GM13976 (cell line): ENCODE data around the gene C7orf57.

Experiments
- DNase-seq: peaks from one replicate; pipeline ENCODE4 v3.0.0; 2012; ENCODE audit warnings: low spot score
- in situ Hi-C: fragments of 300-500 bp; cut with MboI; formaldehyde crosslinking; loops from one replicate; pipeline ENCODE4 v1.12.0; 2022; ENCODE audit warnings: low sequenced_read_pairs, mixed read lengths, inconsistent platforms; ENCODE audit not compliant: unreplicated experiment
- TF ChIP-seq, protein P1 (sequence below): IDR thresholded peaks from 2 replicates; pipeline ENCODE4 v1.5.1; 2012; ENCODE audit warnings: borderline replicate concordance, mild to moderate bottlenecking; ENCODE audit not compliant: insufficient read depth; ENCODE audit errors: extremely low read depth, missing control alignments, control extremely low read depth

C7orf57 gene

GRCh38 chr7:48053736-48054135 is 18.4 kb downstream of the C7orf57 start:
- in situ Hi-C loops: no loop called here
- TF ChIP-seq, protein P1, sequence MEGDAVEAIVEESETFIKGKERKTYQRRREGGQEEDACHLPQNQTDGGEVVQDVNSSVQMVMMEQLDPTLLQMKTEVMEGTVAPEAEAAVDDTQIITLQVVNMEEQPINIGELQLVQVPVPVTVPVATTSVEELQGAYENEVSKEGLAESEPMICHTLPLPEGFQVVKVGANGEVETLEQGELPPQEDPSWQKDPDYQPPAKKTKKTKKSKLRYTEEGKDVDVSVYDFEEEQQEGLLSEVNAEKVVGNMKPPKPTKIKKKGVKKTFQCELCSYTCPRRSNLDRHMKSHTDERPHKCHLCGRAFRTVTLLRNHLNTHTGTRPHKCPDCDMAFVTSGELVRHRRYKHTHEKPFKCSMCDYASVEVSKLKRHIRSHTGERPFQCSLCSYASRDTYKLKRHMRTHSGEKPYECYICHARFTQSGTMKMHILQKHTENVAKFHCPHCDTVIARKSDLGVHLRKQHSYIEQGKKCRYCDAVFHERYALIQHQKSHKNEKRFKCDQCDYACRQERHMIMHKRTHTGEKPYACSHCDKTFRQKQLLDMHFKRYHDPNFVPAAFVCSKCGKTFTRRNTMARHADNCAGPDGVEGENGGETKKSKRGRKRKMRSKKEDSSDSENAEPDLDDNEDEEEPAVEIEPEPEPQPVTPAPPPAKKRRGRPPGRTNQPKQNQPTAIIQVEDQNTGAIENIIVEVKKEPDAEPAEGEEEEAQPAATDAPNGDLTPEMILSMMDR: no peak
- no peak for DNase-seq

DNA sequence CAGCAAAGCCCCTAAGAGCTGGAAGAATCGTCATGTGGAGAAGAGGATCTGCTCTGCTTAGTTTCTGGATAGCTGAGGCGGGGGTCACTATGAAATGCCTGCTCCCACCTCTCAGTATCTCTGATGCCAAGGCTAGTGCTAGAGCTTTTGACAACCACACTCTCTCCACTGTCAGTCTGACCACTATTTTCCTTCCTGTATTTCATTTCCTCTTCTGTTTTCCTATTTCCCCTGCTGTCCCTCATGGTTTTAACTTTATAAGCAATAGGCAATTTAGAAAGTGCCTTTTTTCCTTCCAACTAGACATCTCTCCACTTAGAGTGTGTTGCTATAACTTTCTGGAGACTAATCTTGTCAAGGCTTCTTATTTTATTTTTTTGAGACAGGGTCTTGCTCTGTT is 23.6 kb downstream of the C7orf57 start:
- TF ChIP-seq, protein P1: no peak
- no peak for DNase-seq
- in situ Hi-C loops: no loop called here

GRCh38 chr7:48059706-48060105 is 24.4 kb downstream of the C7orf57 start:
- TF ChIP-seq, protein P1: no peak
- no peak for DNase-seq
- in situ Hi-C loops: no loop called here

DNA sequence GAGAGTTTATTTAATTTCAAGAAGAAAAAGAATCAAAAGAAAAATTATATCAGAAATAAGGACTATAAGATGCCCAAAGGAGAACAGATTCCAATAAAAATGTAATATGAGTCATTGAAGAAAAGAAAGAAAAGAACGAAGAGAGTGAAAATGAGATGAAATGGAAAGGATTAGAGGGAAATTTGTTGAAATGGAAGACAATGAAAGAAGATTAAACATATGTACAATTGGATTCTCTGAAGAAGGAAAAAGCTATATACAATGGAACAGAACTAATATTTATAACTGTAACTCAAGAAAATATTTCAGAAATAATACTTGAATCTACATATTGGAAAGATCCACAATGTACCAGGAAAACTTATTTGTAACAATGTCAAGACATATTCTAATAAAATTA is 28.6 kb downstream of the C7orf57 start:
- in situ Hi-C loops: no loop called here
- no peak for DNase-seq
- TF ChIP-seq, protein P1: no peak

- TF ChIP-seq, protein P1: no peak
- no peak for DNase-seq
- in situ Hi-C loops: no loop called here
Observed at GRCh38 chr7:48067475-48067874, 32.1 kb downstream of the C7orf57 start.

DNA sequence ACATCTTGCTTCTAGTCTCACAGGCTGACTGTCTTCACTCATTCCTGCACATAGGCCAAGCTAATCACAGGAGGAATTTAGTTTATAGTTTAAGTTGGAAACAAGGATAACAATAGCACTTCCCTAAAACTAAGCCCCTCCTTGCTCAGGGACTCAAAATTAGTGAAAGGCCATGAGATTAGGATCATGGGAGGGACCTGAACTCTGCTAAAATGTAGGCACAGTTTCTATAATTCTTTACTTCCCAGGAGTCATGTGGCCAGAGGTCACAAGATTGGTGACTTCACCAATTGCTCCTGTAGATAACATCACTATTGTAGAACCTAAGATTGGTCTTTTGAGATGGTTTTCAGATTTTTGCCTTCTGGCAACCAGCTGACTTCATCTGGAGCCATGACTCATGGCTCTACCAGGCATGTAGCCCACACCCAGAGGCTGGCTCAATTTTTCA is 38.9 kb downstream of the C7orf57 start:
- in situ Hi-C loops: no loop called here
- DNase-seq: no peak
- TF ChIP-seq, protein P1: no peak

DNA sequence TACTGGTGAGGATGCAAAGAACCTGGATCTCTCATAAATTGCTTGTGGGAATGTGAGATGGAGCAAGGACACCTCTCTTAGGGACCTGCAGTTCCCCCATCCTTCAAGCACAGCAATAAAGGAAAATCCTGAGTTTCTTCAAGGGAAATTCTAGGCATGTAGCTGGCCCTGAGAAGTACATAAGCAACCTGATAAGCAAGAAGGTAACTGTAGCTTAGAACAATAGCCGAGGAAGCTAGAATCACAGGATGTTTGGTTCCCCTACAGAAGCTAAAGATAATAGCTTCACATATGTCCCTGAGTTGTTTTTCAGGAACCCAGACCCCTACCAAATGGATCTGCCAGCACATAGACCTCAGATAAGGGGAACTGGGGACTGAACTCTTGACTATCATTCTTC is 42.1 kb downstream of the C7orf57 start:
- TF ChIP-seq, protein P1: no peak
- no peak for DNase-seq
- in situ Hi-C loops: loop anchor here (25.0 kb wide), 1 partner anchor 185 kb away; no protein-coding TSS in a partner anchor
